ENCODE measurements around the gene LIPC.

The LIPC gene

DNA sequence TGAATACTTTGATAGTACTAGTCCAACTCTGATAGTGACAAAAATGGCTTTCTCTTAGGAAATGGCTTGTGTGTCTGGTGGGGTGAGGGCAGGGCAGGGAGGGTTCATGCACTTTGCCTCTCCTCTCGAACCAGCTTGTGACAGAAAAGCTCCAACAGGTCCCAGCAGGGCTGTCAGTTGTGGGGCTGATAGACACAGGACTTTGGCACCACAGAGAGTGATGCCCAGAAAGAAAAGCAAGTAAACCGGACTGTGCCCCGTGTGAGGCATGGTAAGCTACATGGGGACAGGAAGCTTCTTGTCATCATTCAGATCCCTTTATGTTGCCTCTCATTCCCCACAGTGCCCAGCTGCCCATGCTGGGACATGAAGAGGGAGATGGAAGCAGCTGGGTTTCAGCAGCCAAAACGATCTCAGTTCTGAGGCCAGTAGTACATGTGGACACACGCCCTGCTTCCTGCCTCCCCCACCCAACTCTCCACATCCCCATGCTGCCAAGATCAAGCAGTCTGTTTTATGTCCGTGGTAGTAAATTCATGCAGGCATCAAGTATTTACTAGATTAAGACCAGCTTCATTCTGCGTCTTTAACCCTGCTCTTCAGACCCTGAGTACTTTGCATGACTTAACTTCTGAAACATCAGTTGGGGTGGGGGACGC lies 29.7 kb upstream of the LIPC start:
- Histone ChIP-seq H3K4me3 (ENCODE audit: low read length) (no peak overlapping the region), H3K27me3 (replicated peaks; ENCODE audit: insufficient read depth, low read length) (no peaks in the 10 kb centered on the region), H3K27ac (ENCODE audit: low read length) (no peak overlapping the region), H4K20me1 (ENCODE audit: insufficient read depth, low read length) (no peaks in the 10 kb centered on the region), H3K9me3 (replicated peaks; ENCODE audit: insufficient read depth, low read length) (no peaks in the 10 kb centered on the region), H3K4me2 (ENCODE audit: low read depth, low read length) (no peak overlapping the region), H2AFZ (ENCODE audit: low read length) (no peak overlapping the region), H3K79me2 (ENCODE audit: low read length) (no peaks in the 10 kb centered on the region), H3K36me3 (replicated peaks; ENCODE audit: insufficient read depth, low read length) (no peaks in the 10 kb centered on the region), H3F3A (ENCODE audit: insufficient read depth, low read length) (peaks cover 11% of the 10 kb centered on the region), H3K9me2 (replicated peaks; ENCODE audit: insufficient read depth, low read length) (no peaks in the 10 kb centered on the region), H3K9ac (ENCODE audit: low read length) (no peak overlapping the region), H3K4me1 (ENCODE audit: low read length) (peaks cover 9% of the 10 kb centered on the region)
- TF ChIP-seq, protein P1, sequence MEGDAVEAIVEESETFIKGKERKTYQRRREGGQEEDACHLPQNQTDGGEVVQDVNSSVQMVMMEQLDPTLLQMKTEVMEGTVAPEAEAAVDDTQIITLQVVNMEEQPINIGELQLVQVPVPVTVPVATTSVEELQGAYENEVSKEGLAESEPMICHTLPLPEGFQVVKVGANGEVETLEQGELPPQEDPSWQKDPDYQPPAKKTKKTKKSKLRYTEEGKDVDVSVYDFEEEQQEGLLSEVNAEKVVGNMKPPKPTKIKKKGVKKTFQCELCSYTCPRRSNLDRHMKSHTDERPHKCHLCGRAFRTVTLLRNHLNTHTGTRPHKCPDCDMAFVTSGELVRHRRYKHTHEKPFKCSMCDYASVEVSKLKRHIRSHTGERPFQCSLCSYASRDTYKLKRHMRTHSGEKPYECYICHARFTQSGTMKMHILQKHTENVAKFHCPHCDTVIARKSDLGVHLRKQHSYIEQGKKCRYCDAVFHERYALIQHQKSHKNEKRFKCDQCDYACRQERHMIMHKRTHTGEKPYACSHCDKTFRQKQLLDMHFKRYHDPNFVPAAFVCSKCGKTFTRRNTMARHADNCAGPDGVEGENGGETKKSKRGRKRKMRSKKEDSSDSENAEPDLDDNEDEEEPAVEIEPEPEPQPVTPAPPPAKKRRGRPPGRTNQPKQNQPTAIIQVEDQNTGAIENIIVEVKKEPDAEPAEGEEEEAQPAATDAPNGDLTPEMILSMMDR (IDR thresholded peaks at IDR 0.05; ENCODE audit: low read length): no peak
- TF ChIP-seq EZH2 (optimal IDR thresholded peaks at IDR 0.05; ENCODE audit: low read depth, low read length) (no peak), EZH2phosphoT487 (IDR thresholded peaks at IDR 0.05; ENCODE audit: low read length) (no peak)
- DNase-seq: no peak

GRCh38 chr15:58403581-58403980 lies 28.2 kb upstream of the LIPC start:
- Histone ChIP-seq H3K9ac (ENCODE audit: low read length) (no peak overlapping the region), H3K27me3 (replicated peaks; ENCODE audit: insufficient read depth, low read length) (no peaks in the 10 kb centered on the region), H3K9me3 (replicated peaks; ENCODE audit: insufficient read depth, low read length) (no peaks in the 10 kb centered on the region), H3K4me3 (ENCODE audit: low read length) (no peak overlapping the region), H3K36me3 (replicated peaks; ENCODE audit: insufficient read depth, low read length) (no peaks in the 10 kb centered on the region), H3F3A (ENCODE audit: insufficient read depth, low read length) (peaks cover 21% of the 10 kb centered on the region), H2AFZ (ENCODE audit: low read length) (no peak overlapping the region), H3K4me2 (ENCODE audit: low read depth, low read length) (no peak overlapping the region), H3K9me2 (replicated peaks; ENCODE audit: insufficient read depth, low read length) (no peaks in the 10 kb centered on the region), H3K4me1 (ENCODE audit: low read length) (peaks cover 22% of the 10 kb centered on the region), H4K20me1 (ENCODE audit: insufficient read depth, low read length) (no peaks in the 10 kb centered on the region), H3K27ac (ENCODE audit: low read length) (no peak overlapping the region), H3K79me2 (ENCODE audit: low read length) (no peaks in the 10 kb centered on the region)
- TF ChIP-seq, protein P1 (IDR thresholded peaks at IDR 0.05; ENCODE audit: low read length): no peak
- TF ChIP-seq EZH2 (optimal IDR thresholded peaks at IDR 0.05; ENCODE audit: low read depth, low read length): no peak
- TF ChIP-seq EZH2phosphoT487 (IDR thresholded peaks at IDR 0.05; ENCODE audit: low read length): no peak
- no peak for DNase-seq

DNA sequence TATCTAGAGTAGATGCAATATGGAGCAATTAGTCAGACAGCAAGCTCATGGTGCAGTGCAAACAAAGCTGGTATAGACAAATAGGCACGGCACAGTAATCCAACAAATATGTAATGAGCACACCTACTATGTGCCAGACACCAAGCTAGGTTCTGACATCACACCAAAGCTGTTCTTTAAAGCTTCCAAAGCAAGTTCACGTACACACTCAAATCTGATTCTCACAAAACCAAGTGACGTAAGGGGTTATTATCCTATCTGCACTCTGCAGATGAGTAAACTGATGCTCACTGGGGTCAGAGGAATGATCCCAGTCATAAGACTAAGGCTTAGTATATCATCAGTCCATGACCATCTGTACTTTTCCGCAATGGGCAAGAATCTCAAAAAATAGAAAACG lies 27.8 kb upstream of the LIPC start:
- Histone ChIP-seq H3K9me3 (replicated peaks; ENCODE audit: insufficient read depth, low read length) (no peaks in the 10 kb centered on the region), H3K4me3 (ENCODE audit: low read length) (no peak overlapping the region), H2AFZ (ENCODE audit: low read length) (no peak overlapping the region), H3K9me2 (replicated peaks; ENCODE audit: insufficient read depth, low read length) (no peaks in the 10 kb centered on the region), H3F3A (ENCODE audit: insufficient read depth, low read length) (peaks cover 21% of the 10 kb centered on the region), H3K79me2 (ENCODE audit: low read length) (no peaks in the 10 kb centered on the region), H4K20me1 (ENCODE audit: insufficient read depth, low read length) (no peaks in the 10 kb centered on the region), H3K27me3 (replicated peaks; ENCODE audit: insufficient read depth, low read length) (no peaks in the 10 kb centered on the region), H3K36me3 (replicated peaks; ENCODE audit: insufficient read depth, low read length) (no peaks in the 10 kb centered on the region), H3K4me1 (ENCODE audit: low read length) (peaks cover 22% of the 10 kb centered on the region), H3K4me2 (ENCODE audit: low read depth, low read length) (no peak overlapping the region), H3K27ac (ENCODE audit: low read length) (no peak overlapping the region), H3K9ac (ENCODE audit: low read length) (no peak overlapping the region)
- no peak for DNase-seq
- no peak for TF ChIP-seq EZH2 (optimal IDR thresholded peaks at IDR 0.05; ENCODE audit: low read depth, low read length)
- no peak for TF ChIP-seq EZH2phosphoT487 (IDR thresholded peaks at IDR 0.05; ENCODE audit: low read length)
- TF ChIP-seq, protein P1 (IDR thresholded peaks at IDR 0.05; ENCODE audit: low read length): no peak
